NT2/D1 (cell line): ENCODE data around the gene PPP1CA.

ENCODE experiments used
- SUZ12 ChIP-seq: IDR thresholded peaks from 2 replicates; pipeline ENCODE4 v1.6.1; 2011; ENCODE audit not compliant: insufficient read length, insufficient read depth; ENCODE audit errors: extremely low read depth
- YY1 ChIP-seq: IDR thresholded peaks from 2 replicates; pipeline ENCODE4 v1.6.1; 2011; ENCODE audit not compliant: insufficient read length, insufficient read depth

DNA sequence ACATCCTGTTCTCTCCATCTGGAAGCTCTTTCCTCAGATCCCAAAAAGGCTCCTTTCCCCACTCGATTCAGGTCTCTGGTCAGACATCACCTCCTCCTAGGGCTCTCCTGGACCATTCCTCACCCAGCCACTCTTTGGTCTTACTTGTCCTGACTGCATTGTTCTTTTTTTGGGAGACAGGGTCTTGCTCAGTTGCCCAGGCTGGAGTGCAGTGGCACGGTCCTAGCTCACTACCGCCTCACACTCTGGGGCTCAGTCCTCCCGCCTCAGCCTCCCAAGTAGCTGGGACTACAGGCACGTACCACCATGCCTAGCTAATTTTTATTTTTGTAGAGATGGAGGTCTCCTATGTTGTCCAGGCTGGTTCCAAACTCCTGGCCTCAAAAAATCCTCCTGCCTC lies 43.9 kb upstream of the PPP1CA start:
- no peak for TF ChIP-seq SUZ12
- TF ChIP-seq YY1, result no peak
